SK-N-SH treated with all-trans-retinoic acid at 6 μM for 48 hours (cell line): ENCODE data around the gene DEGS2.

ENCODE experiments used
- ATAC-seq: fragments of 200-7000 bp; cut with Tn5 transposase; 3 replicates; pipeline ENCODE4 v1.9.1; 2020; ENCODE audit warnings: mild to moderate bottlenecking, moderate library complexity
- ARNTL ChIP-seq: fragments of 450-650 bp; formaldehyde crosslinking; IDR thresholded peaks from 2 replicates; pipeline ENCODE4 v1.5.0; 2020; ENCODE audit warnings: low read depth, mild to moderate bottlenecking, moderate library complexity, borderline replicate concordance
- GLIS3 ChIP-seq: fragments of 250-450 bp; sonication (Bioruptor Pico); IDR thresholded peaks from 2 replicates; pipeline ENCODE4 v1.5.0; 2020; ENCODE audit warnings: mild to moderate bottlenecking, moderate library complexity
- ISL1 ChIP-seq: fragments of 250-450 bp; sonication (Bioruptor Pico); IDR thresholded peaks from 2 replicates; pipeline ENCODE4 v2.1.2; 2022; ENCODE audit warnings: mild to moderate bottlenecking, moderate library complexity
- SNAI2 ChIP-seq: fragments of 250-450 bp; sonication (Bioruptor Pico); IDR thresholded peaks from 2 replicates; pipeline ENCODE4 v1.5.0; 2020; ENCODE audit warnings: mild to moderate bottlenecking, moderate library complexity
- TCF4 ChIP-seq: fragments of 250-450 bp; sonication (Bioruptor Pico); IDR thresholded peaks from 2 replicates; pipeline ENCODE4 v1.8.0; 2021; ENCODE audit warnings: mild to moderate bottlenecking, moderate library complexity, borderline replicate concordance
- TOX ChIP-seq: fragments of 250-450 bp; sonication (Bioruptor Pico); IDR thresholded peaks from 2 replicates; pipeline ENCODE4 v1.8.0; 2021; ENCODE audit warnings: mild to moderate bottlenecking, moderate library complexity, borderline replicate concordance
- ZC3H10 ChIP-seq: fragments of 250-450 bp; sonication (Bioruptor Pico); IDR thresholded peaks from 2 replicates; pipeline ENCODE4 v1.5.1; 2021; ENCODE audit warnings: mild to moderate bottlenecking, moderate library complexity
- ZFP3 ChIP-seq: fragments of 250-450 bp; sonication (Bioruptor Pico); IDR thresholded peaks from 2 replicates; pipeline ENCODE4 v1.5.0; 2020; ENCODE audit warnings: mild to moderate bottlenecking, moderate library complexity
- ZFP30 ChIP-seq: fragments of 450-650 bp; formaldehyde crosslinking; IDR thresholded peaks from 2 replicates; pipeline ENCODE4 v1.5.0; 2022; ENCODE audit warnings: mild to moderate bottlenecking, moderate library complexity
- ZNF565 ChIP-seq: fragments of 450-650 bp; formaldehyde crosslinking; conservative IDR thresholded peaks from 2 replicates; pipeline ENCODE4 v1.5.0; 2020; ENCODE audit warnings: low read depth, mild to moderate bottlenecking, moderate library complexity
- ZNF8 ChIP-seq: fragments of 450-650 bp; formaldehyde crosslinking; IDR thresholded peaks from 2 replicates; pipeline ENCODE4 v1.5.0; 2020; ENCODE audit warnings: mild to moderate bottlenecking, moderate library complexity
- TF ChIP-seq, protein P1 (sequence below): fragments of 250-450 bp; sonication (Bioruptor Pico); IDR thresholded peaks from 2 replicates; pipeline ENCODE4 v1.8.0; 2021; ENCODE audit warnings: low read depth, mild to moderate bottlenecking, moderate library complexity, borderline replicate concordance
- TF ChIP-seq, protein P2 (sequence below): fragments of 250-450 bp; sonication (Bioruptor Pico); IDR thresholded peaks from 2 replicates; pipeline ENCODE4 v1.5.1; 2021; ENCODE audit warnings: mild to moderate bottlenecking, moderate library complexity
- TF ChIP-seq, protein P3 (sequence below): fragments of 250-450 bp; sonication (Bioruptor Pico); IDR thresholded peaks from 2 replicates; pipeline ENCODE4 v1.5.1; 2020; ENCODE audit warnings: low read depth, mild to moderate bottlenecking, moderate library complexity
- TF ChIP-seq, protein P4 (sequence below): fragments of 250-450 bp; sonication (Bioruptor Pico); IDR thresholded peaks from 2 replicates; pipeline ENCODE4 v1.5.0; 2020; ENCODE audit warnings: mild to moderate bottlenecking, moderate library complexity
- TF ChIP-seq, protein P5 (sequence below): fragments of 250-450 bp; sonication (Bioruptor Pico); IDR thresholded peaks from 2 replicates; pipeline ENCODE4 v1.8.0; 2020; ENCODE audit warnings: mild to moderate bottlenecking, moderate library complexity, borderline replicate concordance

Gene DEGS2

DNA sequence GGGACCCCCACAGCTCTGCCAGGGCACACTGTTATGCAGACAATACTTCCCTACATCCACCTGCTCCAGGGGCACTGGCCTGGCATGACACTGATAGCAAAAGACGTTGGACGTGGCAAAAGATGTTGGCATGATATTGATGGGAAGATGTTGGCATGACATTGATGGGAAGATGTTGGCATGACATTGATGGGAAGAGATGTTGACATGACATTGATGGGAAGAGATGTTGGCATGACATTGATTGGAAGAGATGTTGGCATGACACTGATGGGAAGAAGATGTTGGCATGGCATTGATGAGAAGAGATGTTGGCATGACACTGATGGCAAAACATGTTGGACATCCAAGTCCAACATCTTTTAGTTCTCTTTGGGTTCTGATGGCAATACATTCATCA is 11.4 kb upstream of the DEGS2 start:
- TF ChIP-seq, protein P1, sequence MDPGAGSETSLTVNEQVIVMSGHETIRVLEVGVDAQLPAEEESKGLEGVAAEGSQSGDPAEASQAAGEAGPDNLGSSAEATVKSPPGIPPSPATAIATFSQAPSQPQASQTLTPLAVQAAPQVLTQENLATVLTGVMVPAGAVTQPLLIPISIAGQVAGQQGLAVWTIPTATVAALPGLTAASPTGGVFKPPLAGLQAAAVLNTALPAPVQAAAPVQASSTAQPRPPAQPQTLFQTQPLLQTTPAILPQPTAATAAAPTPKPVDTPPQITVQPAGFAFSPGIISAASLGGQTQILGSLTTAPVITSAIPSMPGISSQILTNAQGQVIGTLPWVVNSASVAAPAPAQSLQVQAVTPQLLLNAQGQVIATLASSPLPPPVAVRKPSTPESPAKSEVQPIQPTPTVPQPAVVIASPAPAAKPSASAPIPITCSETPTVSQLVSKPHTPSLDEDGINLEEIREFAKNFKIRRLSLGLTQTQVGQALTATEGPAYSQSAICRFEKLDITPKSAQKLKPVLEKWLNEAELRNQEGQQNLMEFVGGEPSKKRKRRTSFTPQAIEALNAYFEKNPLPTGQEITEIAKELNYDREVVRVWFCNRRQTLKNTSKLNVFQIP (CRISPR knock-in tag): no peak
- TF ChIP-seq, protein P2, sequence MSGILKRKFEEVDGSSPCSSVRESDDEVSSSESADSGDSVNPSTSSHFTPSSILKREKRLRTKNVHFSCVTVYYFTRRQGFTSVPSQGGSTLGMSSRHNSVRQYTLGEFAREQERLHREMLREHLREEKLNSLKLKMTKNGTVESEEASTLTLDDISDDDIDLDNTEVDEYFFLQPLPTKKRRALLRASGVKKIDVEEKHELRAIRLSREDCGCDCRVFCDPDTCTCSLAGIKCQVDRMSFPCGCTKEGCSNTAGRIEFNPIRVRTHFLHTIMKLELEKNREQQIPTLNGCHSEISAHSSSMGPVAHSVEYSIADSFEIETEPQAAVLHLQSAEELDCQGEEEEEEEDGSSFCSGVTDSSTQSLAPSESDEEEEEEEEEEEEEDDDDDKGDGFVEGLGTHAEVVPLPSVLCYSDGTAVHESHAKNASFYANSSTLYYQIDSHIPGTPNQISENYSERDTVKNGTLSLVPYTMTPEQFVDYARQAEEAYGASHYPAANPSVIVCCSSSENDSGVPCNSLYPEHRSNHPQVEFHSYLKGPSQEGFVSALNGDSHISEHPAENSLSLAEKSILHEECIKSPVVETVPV (CRISPR knock-in tag): no peak
- TF ChIP-seq, protein P3, sequence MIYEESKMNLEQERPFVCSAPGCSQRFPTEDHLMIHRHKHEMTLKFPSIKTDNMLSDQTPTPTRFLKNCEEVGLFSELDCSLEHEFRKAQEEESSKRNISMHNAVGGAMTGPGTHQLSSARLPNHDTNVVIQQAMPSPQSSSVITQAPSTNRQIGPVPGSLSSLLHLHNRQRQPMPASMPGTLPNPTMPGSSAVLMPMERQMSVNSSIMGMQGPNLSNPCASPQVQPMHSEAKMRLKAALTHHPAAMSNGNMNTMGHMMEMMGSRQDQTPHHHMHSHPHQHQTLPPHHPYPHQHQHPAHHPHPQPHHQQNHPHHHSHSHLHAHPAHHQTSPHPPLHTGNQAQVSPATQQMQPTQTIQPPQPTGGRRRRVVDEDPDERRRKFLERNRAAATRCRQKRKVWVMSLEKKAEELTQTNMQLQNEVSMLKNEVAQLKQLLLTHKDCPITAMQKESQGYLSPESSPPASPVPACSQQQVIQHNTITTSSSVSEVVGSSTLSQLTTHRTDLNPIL (CRISPR knock-in tag): no peak
- TF ChIP-seq, protein P4, sequence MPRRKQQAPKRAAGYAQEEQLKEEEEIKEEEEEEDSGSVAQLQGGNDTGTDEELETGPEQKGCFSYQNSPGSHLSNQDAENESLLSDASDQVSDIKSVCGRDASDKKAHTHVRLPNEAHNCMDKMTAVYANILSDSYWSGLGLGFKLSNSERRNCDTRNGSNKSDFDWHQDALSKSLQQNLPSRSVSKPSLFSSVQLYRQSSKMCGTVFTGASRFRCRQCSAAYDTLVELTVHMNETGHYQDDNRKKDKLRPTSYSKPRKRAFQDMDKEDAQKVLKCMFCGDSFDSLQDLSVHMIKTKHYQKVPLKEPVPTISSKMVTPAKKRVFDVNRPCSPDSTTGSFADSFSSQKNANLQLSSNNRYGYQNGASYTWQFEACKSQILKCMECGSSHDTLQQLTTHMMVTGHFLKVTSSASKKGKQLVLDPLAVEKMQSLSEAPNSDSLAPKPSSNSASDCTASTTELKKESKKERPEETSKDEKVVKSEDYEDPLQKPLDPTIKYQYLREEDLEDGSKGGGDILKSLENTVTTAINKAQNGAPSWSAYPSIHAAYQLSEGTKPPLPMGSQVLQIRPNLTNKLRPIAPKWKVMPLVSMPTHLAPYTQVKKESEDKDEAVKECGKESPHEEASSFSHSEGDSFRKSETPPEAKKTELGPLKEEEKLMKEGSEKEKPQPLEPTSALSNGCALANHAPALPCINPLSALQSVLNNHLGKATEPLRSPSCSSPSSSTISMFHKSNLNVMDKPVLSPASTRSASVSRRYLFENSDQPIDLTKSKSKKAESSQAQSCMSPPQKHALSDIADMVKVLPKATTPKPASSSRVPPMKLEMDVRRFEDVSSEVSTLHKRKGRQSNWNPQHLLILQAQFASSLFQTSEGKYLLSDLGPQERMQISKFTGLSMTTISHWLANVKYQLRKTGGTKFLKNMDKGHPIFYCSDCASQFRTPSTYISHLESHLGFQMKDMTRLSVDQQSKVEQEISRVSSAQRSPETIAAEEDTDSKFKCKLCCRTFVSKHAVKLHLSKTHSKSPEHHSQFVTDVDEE (CRISPR knock-in tag): no peak
- TF ChIP-seq, protein P5, sequence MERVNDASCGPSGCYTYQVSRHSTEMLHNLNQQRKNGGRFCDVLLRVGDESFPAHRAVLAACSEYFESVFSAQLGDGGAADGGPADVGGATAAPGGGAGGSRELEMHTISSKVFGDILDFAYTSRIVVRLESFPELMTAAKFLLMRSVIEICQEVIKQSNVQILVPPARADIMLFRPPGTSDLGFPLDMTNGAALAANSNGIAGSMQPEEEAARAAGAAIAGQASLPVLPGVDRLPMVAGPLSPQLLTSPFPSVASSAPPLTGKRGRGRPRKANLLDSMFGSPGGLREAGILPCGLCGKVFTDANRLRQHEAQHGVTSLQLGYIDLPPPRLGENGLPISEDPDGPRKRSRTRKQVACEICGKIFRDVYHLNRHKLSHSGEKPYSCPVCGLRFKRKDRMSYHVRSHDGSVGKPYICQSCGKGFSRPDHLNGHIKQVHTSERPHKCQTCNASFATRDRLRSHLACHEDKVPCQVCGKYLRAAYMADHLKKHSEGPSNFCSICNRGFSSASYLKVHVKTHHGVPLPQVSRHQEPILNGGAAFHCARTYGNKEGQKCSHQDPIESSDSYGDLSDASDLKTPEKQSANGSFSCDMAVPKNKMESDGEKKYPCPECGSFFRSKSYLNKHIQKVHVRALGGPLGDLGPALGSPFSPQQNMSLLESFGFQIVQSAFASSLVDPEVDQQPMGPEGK (CRISPR knock-in tag): no peak
- no peak for TF ChIP-seq TOX
- TF ChIP-seq ZFP30: no peak
- TF ChIP-seq SNAI2: no peak
- TF ChIP-seq, all 23 proteins: peak for 0
- ATAC-seq: no peak

DNA sequence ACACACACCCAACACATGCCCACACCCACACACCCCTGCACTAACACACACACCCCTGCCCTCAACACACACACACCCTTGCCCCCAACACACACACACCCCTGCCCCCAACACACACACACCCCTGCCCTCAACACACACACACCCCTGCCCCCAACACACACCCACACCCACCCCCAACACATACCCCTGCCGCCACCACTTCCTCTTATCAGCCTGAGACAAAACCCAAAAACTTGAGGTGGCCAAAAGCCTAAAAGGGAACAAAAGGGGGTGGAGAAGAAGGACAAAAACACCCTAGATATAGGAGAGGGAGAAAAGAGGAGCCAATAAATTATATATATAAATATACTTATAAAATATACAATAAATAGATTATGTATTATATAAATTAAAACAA is 9.1 kb upstream of the DEGS2 start:
- ATAC-seq: no peak
- TF ChIP-seq, protein P1 (CRISPR knock-in tag): no peak
- TF ChIP-seq ZFP30: no peak
- TF ChIP-seq, protein P2 (CRISPR knock-in tag): no peak
- TF ChIP-seq ZC3H10 (CRISPR knock-in tag): no peak
- TF ChIP-seq SNAI2: no peak
- no peak for TF ChIP-seq ISL1 (CRISPR knock-in tag)
- TF ChIP-seq ZNF8 (CRISPR knock-in tag): no peak
- TF ChIP-seq ARNTL (CRISPR knock-in tag): no peak
- no peak for TF ChIP-seq ZFP3 (CRISPR knock-in tag)
- TF ChIP-seq, protein P5 (CRISPR knock-in tag): no peak
- TF ChIP-seq GLIS3: no peak
- no peak for TF ChIP-seq TCF4 (CRISPR knock-in tag)
- no peak for TF ChIP-seq ZNF565 (CRISPR knock-in tag)
